Measurements from ENCODE around the gene C1QC.
"Not testable (repeated sequence)": the region's sequence is repeated elsewhere in the genome, so short reads cannot be mapped to it uniquely, and the experiment has no call there.

Gene C1QC

GRCh38 chr1:22650089-22650693 lies 6.8 kb downstream of the C1QC start:
- no peak for DNase-seq (ENCODE audit: low spot score)

- no peak for DNase-seq (ENCODE audit: low spot score)
These were observed 8.8 kb downstream of the C1QC start for GRCh38 chr1:22651941-22652856.

GRCh38 chr1:22652881-22653316 lies 9.5 kb downstream of the C1QC start, which contains the start of gene C1QB:
Gene C1QB (plus strand): TSS chr1:22653236. CDS start chr1:22659463, 6,227 bp downstream.
- no peak for DNase-seq (ENCODE audit: low spot score)

- DNase-seq (ENCODE audit: low spot score) = no peak
These were observed 11.3 kb downstream of the C1QC start for GRCh38 chr1:22654692-22655091.

- no peak for DNase-seq (ENCODE audit: low spot score)
These were observed 15.1 kb downstream of the C1QC start for GRCh38 chr1:22658385-22659163.

GRCh38 chr1:22660716-22661241 lies 17.3 kb downstream of the C1QC start:
- no peak for DNase-seq (ENCODE audit: low spot score)

GRCh38 chr1:22661880-22662279 lies 18.4 kb downstream of the C1QC start:
- no peak for DNase-seq (ENCODE audit: low spot score)

- peak; percentile 77 for DNase-seq (ENCODE audit: low spot score)
These were observed 18.9 kb downstream of the C1QC start for GRCh38 chr1:22662318-22662717.

- no peak for DNase-seq (ENCODE audit: low spot score)
These were observed 19.6 kb downstream of the C1QC start for GRCh38 chr1:22662986-22663408.

- DNase-seq (ENCODE audit: low spot score) = peak; percentile 77
These were observed 22.3 kb downstream of the C1QC start for GRCh38 chr1:22665752-22666151.

GRCh38 chr1:22666412-22666811 lies 23.0 kb downstream of the C1QC start:
- DNase-seq (ENCODE audit: low spot score) = no peak

- not testable (repeated sequence) for DNase-seq (ENCODE audit: low spot score)
These were observed 25.4 kb downstream of the C1QC start for GRCh38 chr1:22668840-22669239.

GRCh38 chr1:22670352-22670975 lies 27.0 kb downstream of the C1QC start:
- DNase-seq (ENCODE audit: low spot score) = no peak

- DNase-seq (ENCODE audit: low spot score) = no peak
These were observed 28.6 kb downstream of the C1QC start for GRCh38 chr1:22671999-22672398.

GRCh38 chr1:22673486-22674409 lies 30.3 kb downstream of the C1QC start:
- DNase-seq (ENCODE audit: low spot score) = peak; percentile 92

- no peak for DNase-seq (ENCODE audit: low spot score)
These were observed 30.9 kb downstream of the C1QC start for GRCh38 chr1:22674410-22674749.

- DNase-seq (ENCODE audit: low spot score) = not testable (repeated sequence)
These were observed 32.7 kb downstream of the C1QC start for GRCh38 chr1:22676151-22676550.

- DNase-seq (ENCODE audit: low spot score) = peak; percentile 63
These were observed 33.6 kb downstream of the C1QC start for GRCh38 chr1:22676916-22677583.

GRCh38 chr1:22677931-22678896 lies 34.8 kb downstream of the C1QC start:
- DNase-seq (ENCODE audit: low spot score) = no peak

Data from ecto neural progenitor cell (in vitro differentiated cells).